Smooth muscle cell (in vitro differentiated cells): Measurements from ENCODE around the gene DHFR. TPM values are rescaled to one million over a fixed set of nuclear protein-coding genes. Genes with fewer than 3 reads are reported as not detected.

Experiments
- DNase-seq: peaks from one replicate; lab custom pipeline; 2025; ENCODE audit not compliant: unreplicated experiment; lab: John Stamatoyannopoulos, UW
- H2AFZ ChIP-seq: fragments of 200-600 bp; sonication (generic); 2 replicates; pipeline ENCODE4 v1.6.0; 2016; ENCODE audit warnings: antibody characterized with exemption, low read depth, mild to moderate bottlenecking
- H3F3A ChIP-seq: fragments of 200-600 bp; sonication (generic); 2 replicates; pipeline ENCODE4 v1.6.0; 2017; ENCODE audit warnings: antibody characterized with exemption, low read depth
- H3K27ac ChIP-seq: fragments of 200-600 bp; sonication (generic); 2 replicates; pipeline ENCODE4 v1.5.1; 2016; ENCODE audit warnings: low read depth, mild to moderate bottlenecking
- H3K27me3 ChIP-seq: fragments of 200-600 bp; sonication (generic); 2 replicates; pipeline ENCODE4 v1.6.1; 2016; ENCODE audit warnings: low read depth, mild to moderate bottlenecking
- H3K36me3 ChIP-seq: fragments of 200-600 bp; sonication (generic); 2 replicates; pipeline ENCODE4 v1.5.1; 2016; ENCODE audit warnings: low read depth
- H3K4me1 ChIP-seq: fragments of 200-600 bp; sonication (generic); 2 replicates; pipeline ENCODE4 v1.5.1; 2016; ENCODE audit warnings: low read depth
- H3K4me2 ChIP-seq: fragments of 200-600 bp; sonication (generic); 2 replicates; pipeline ENCODE4 v1.6.0; 2016; ENCODE audit warnings: mild to moderate bottlenecking
- H3K4me3 ChIP-seq: fragments of 200-600 bp; sonication (generic); 2 replicates; pipeline ENCODE4 v1.5.1; 2016; ENCODE audit warnings: mild to moderate bottlenecking
- H3K79me2 ChIP-seq: fragments of 200-600 bp; sonication (generic); 2 replicates; pipeline ENCODE4 v1.6.0; 2016; ENCODE audit warnings: low read depth, mild to moderate bottlenecking
- H3K9ac ChIP-seq: fragments of 200-600 bp; sonication (generic); 2 replicates; pipeline ENCODE4 v1.6.0; 2016; ENCODE audit warnings: low read depth
- H3K9me3 ChIP-seq: fragments of 200-600 bp; sonication (generic); replicated peaks from 2 replicates; pipeline ENCODE4 v1.5.1; 2016; ENCODE audit warnings: low read depth
- H4K20me1 ChIP-seq: fragments of 200-600 bp; sonication (generic); 2 replicates; pipeline ENCODE4 v1.6.0; 2016; ENCODE audit warnings: low read depth
- CTCF ChIP-seq: fragments of 200-600 bp; sonication (generic); IDR thresholded peaks from 2 replicates; pipeline ENCODE4 v1.5.1; 2017; ENCODE audit warnings: borderline replicate concordance, mild to moderate bottlenecking, antibody characterized with exemption; ENCODE audit not compliant: insufficient read depth, poor library complexity, severe bottlenecking
- WGBS: methylation state at CpG from one replicate; pipeline ENCODE4 v1.1.7; 2016; ENCODE audit warnings: low lambda C conversion rate; 5-methylcytosine and 5-hydroxymethylcytosine counted together
- polyA plus RNA-seq: library from polyadenylated mRNA; unstranded; fragments of >200 nt; fragmentation: Nextera tagmentation; extraction: Ambion mirVana; gene quantifications from 2 replicates; pipeline ENCODE4 v1.2.1, GENCODE V29; 2016
- total RNA-seq: library from RNA; depleted of rRNA; stranded (reverse); fragments of >200 nt; gene quantifications from 2 replicates; pipeline ENCODE4 v1.2.3, GENCODE V29; 2014

DHFR gene
- total and polyA plus RNA-seq, 2 experiments from 2014 or later = 7.4 to 16.5 TPM

- H3K36me3 ChIP-seq = peaks cover 14% of the 10 kb centered on the region
- no peaks in the 10 kb centered on the region for H3K27me3 ChIP-seq
- H3F3A ChIP-seq = no peaks in the 10 kb centered on the region
- WGBS = 85% methylated on average over 3 of the region's 3 CpGs
- H4K20me1 ChIP-seq = no peaks in the 10 kb centered on the region
- no peak overlapping the region for H3K27ac ChIP-seq
- H3K4me2 ChIP-seq = no peak overlapping the region
- no peaks in the 10 kb centered on the region for H3K9me3 ChIP-seq
- no peak overlapping the region for H3K9ac ChIP-seq
- no peak overlapping the region for H3K4me3 ChIP-seq
- H3K79me2 ChIP-seq = no peaks in the 10 kb centered on the region
- H3K4me1 ChIP-seq = no peaks in the 10 kb centered on the region
- DNase-seq = no peak
- no peak for TF ChIP-seq CTCF
- H2AFZ ChIP-seq = no peak overlapping the region
Observed at GRCh38 chr5:80646926-80647325, 7.9 kb downstream of the DHFR start.

GRCh38 chr5:80644900-80645299 lies 9.9 kb downstream of the DHFR start:
- H3K27me3 ChIP-seq = no peaks in the 10 kb centered on the region
- 52% methylated on average over 4 of the region's 4 CpGs for WGBS
- no peaks in the 10 kb centered on the region for H3K4me1 ChIP-seq
- H3K9ac ChIP-seq = no peak overlapping the region
- H3K4me3 ChIP-seq = no peak overlapping the region
- no peaks in the 10 kb centered on the region for H3F3A ChIP-seq
- no peaks in the 10 kb centered on the region for H3K79me2 ChIP-seq
- no peaks in the 10 kb centered on the region for H3K9me3 ChIP-seq
- no peaks in the 10 kb centered on the region for H4K20me1 ChIP-seq
- no peak overlapping the region for H3K4me2 ChIP-seq
- no peak for DNase-seq
- H2AFZ ChIP-seq = no peak overlapping the region
- H3K36me3 ChIP-seq = peaks cover 14% of the 10 kb centered on the region
- TF ChIP-seq CTCF = no peak
- H3K27ac ChIP-seq = no peak overlapping the region

GRCh38 chr5:80641353-80641752 lies 13.4 kb downstream of the DHFR start:
- WGBS = 85% methylated on average over 4 of the region's 4 CpGs

More at GRCh38 chr5:80641353-80641752, 13.4 kb downstream of the DHFR start:
- Histone ChIP-seq H3F3A (no peaks in the 10 kb centered on the region), H3K4me3 (no peak overlapping the region), H3K9ac (no peak overlapping the region), H3K9me3 (no peaks in the 10 kb centered on the region), H3K36me3 (peaks cover 17% of the 10 kb centered on the region), H2AFZ (no peak overlapping the region), H4K20me1 (no peaks in the 10 kb centered on the region), H3K27me3 (no peaks in the 10 kb centered on the region), H3K79me2 (no peaks in the 10 kb centered on the region), H3K4me1 (no peaks in the 10 kb centered on the region), H3K27ac (no peak overlapping the region), H3K4me2 (no peak overlapping the region)
- TF ChIP-seq CTCF = no peak
- no peak for DNase-seq
